Activated CD8-positive, alpha-beta memory T cell treated with anti-CD3 and anti-CD28 coated beads, Interleukin-2, amount 50 U/mL, for 4 hours (primary cell): Measurements from ENCODE around the gene CBX4.

Experiments used
- DNase-seq: peaks from one replicate; pipeline ENCODE4 v3.0.0-alpha.2; 2020

Gene CBX4

DNA sequence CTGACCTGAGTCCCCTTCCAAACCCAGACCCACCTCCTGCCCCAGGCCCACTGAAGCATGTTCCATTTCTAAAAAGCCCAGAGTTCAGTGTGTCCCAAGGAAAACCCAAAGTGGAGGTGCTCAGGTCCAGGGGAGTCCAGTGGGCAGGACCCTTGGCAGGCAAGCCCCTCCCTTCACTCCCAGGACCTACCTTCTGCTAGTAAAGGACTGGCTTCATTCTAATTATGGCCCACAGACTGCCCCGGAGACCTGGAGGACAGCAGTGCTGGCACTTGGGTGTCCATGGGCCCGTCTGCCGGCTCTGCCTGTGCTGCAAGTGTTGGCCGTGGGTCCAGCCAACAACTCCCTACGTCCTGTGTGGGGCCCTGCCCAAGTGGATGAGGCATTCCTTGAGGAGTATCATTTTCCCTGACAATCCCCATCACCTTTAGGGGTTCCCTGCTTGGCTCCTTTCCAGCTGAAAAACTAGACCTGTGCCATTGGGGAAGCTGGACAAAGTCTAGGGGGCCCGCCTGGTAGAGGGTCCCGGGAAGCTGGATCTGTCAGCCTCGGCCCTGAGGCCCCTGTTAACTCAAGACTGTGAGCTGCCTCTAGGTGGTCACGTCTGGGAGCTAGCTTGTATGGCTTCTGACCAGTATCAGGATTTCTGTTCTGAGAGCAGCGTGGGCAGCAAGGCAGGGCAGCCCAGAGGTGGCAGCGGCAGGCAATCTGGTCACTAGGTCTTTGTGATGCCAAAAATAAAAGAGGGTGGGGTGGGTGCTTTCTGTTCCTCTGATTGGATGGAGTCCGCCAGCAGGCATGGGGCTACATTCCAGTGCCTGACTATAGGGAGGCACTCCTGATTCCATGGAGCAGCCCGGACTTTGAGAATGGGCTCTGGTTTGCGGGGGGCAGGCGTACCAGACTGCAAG lies 53.1 kb downstream of the CBX4 start:
- DNase-seq = no peak

DNA sequence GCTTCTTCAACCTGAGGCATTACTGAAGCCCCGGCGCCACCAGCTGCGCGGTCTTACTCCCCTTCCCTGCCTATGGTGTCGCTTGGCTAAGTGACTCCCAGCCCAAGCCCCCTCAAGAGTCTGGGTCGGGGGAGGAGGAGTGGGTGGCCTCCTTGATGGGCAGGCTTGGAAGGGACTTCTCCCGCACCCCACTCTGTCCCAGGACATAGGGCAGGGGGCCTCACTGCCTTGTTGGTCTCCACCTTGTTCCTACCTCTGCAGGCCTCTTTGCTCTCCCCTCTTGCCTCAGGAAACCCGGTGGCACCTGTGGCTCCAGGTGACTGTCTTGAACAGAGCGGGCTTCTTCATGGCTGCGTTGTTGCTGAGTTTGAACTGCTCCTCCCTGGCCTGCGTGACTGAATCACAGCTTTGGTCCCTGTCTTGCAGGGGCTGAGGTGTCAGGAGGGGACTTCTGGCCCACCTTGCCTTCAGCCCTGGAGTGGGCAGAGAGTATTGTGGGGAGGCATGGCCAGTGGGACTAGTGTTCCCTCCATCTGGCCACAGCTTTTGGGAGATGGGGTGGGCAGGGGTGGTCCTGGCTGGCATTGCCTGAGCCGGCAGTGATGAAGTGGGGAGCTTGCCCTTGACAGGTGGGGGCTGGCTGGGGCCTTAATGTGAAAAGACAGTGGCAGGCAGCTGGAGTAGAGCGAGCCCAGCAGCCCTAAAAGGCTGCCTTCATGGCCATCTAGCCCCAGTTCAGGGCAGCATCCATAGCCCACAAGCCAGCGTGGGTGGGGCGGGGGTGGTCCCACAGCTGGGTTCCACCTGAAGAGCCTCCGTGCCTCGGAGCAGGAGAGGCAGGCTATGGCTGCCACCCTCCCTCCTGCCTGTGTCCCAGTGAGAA lies 54.0 kb downstream of the CBX4 start:
- DNase-seq = no peak

GRCh38 chr17:79784353-79785016 lies 54.8 kb downstream of the CBX4 start:
- no peak for DNase-seq

DNA sequence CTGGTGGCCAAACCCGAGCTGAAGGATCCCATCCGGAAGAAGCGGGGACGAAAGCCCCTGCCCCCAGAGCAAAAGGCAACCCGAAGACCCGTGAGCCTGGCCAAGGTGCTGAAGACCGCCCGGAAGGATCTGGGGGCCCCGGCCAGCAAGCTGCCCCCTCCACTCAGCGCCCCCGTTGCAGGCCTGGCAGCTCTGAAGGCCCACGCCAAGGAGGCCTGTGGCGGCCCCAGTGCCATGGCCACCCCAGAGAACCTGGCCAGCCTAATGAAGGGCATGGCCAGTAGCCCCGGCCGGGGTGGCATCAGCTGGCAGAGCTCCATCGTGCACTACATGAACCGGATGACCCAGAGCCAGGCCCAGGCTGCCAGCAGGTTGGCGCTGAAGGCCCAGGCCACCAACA lies 55.3 kb downstream of the CBX4 start:
- no peak for DNase-seq
